CD4-positive, alpha-beta T cell treated with Interleukin-2 at 100 ng/mL for 4 hours (primary cell): ENCODE results near the gene CXCR1.
A peak's percentile ranks its signal among the peaks of the same experiment; 100 is the strongest.
"Not testable (repeated sequence)": the region's sequence is repeated elsewhere in the genome, so short reads cannot be mapped to it uniquely, and the experiment has no call there.

Experiments used
- DNase-seq: peaks from one replicate; pipeline ENCODE4 v3.0.0-alpha.2; 2020; ENCODE audit warnings: low spot score

The CXCR1 gene

GRCh38 chr2:218166791-218167190, at the start of gene CXCR1:
CXCR1 (minus strand) TSS chr2:218166962; CDS start chr2:218165211, 1,751 bp downstream.
- DNase-seq, result peak; percentile 74

GRCh38 chr2:218216336-218216673, 49.5 kb upstream of the CXCR1 start:
- DNase-seq, result no peak

GRCh38 chr2:218214116-218214515, 47.4 kb upstream of the CXCR1 start:
- DNase-seq, result no peak

- DNase-seq, result no peak
Measured at GRCh38 chr2:218209078-218209477, 42.3 kb upstream of the CXCR1 start.

- no peak for DNase-seq
Measured at GRCh38 chr2:218202266-218202665, 35.5 kb upstream of the CXCR1 start.

GRCh38 chr2:218196974-218197373, 30.2 kb upstream of the CXCR1 start:
- no peak for DNase-seq

GRCh38 chr2:218194880-218195279, 28.1 kb upstream of the CXCR1 start:
- DNase-seq, result no peak

- DNase-seq, result no peak
Measured at GRCh38 chr2:218193701-218194100, 26.9 kb upstream of the CXCR1 start.

GRCh38 chr2:218192902-218193430, 26.2 kb upstream of the CXCR1 start:
- no peak for DNase-seq

GRCh38 chr2:218188528-218188927, 21.8 kb upstream of the CXCR1 start:
- no peak for DNase-seq

- DNase-seq, result no peak
Measured at GRCh38 chr2:218187296-218188015, 20.7 kb upstream of the CXCR1 start.

GRCh38 chr2:218186876-218187275, 20.1 kb upstream of the CXCR1 start:
- no peak for DNase-seq

- peak; percentile 82 for DNase-seq
Measured at GRCh38 chr2:218186355-218186766, 19.6 kb upstream of the CXCR1 start.

GRCh38 chr2:218184331-218184730, 17.6 kb upstream of the CXCR1 start:
- no peak for DNase-seq

- no peak for DNase-seq
Measured at GRCh38 chr2:218180467-218181114, 13.8 kb upstream of the CXCR1 start.

- DNase-seq, result no peak
Measured at GRCh38 chr2:218179782-218180181, 13.0 kb upstream of the CXCR1 start.

- no peak for DNase-seq
Measured at GRCh38 chr2:218172845-218173244, 6.1 kb upstream of the CXCR1 start.

- not testable (repeated sequence) for DNase-seq
Measured at GRCh38 chr2:218171744-218172143, 5.0 kb upstream of the CXCR1 start.

- DNase-seq, result no peak
Measured at GRCh38 chr2:218169757-218170546, 3.2 kb upstream of the CXCR1 start.

GRCh38 chr2:218168635-218169462, 2.1 kb upstream of the CXCR1 start:
- peak; percentile 78 for DNase-seq

- DNase-seq, result no peak
Measured at GRCh38 chr2:218168016-218168415, 1.3 kb upstream of the CXCR1 start.

- no peak for DNase-seq
Measured at GRCh38 chr2:218162814-218163213, 3.9 kb downstream of the CXCR1 start.
